MM.1S (cell line): ENCODE results near the gene NFKBIL1.

ENCODE experiments used
- DNase-seq: peaks from one replicate; pipeline ENCODE4 v3.0.0-alpha.2; 2015
- H2AFZ ChIP-seq: fragments of 300-600 bp; sonication (generic); 2 replicates; pipeline ENCODE4 v1.6.0; 2016; ENCODE audit warnings: antibody characterized with exemption, low read length
- H3F3A ChIP-seq: fragments of 300-600 bp; sonication (generic); 2 replicates; pipeline ENCODE4 v1.6.1; 2016; ENCODE audit warnings: mild to moderate bottlenecking, antibody characterized with exemption, low read length, moderate library complexity, mixed read lengths; ENCODE audit not compliant: insufficient read depth
- H3K27ac ChIP-seq: fragments of 300-600 bp; sonication (generic); 2 replicates; pipeline ENCODE4 v1.5.1; 2016; ENCODE audit warnings: mild to moderate bottlenecking, low read length
- H3K27me3 ChIP-seq: fragments of 300-600 bp; sonication (generic); replicated peaks from 2 replicates; pipeline ENCODE4 v1.6.0; 2016; ENCODE audit warnings: low read length; ENCODE audit not compliant: insufficient read depth
- H3K36me3 ChIP-seq: fragments of 300-600 bp; sonication (generic); replicated peaks from 2 replicates; pipeline ENCODE4 v1.6.1; 2016; ENCODE audit warnings: mild to moderate bottlenecking, low read length, mixed read lengths; ENCODE audit not compliant: insufficient read depth
- H3K4me1 ChIP-seq: fragments of 300-600 bp; sonication (generic); 2 replicates; pipeline ENCODE4 v1.6.1; 2016; ENCODE audit warnings: low read length, mixed read lengths
- H3K4me2 ChIP-seq: fragments of 300-600 bp; sonication (generic); 2 replicates; pipeline ENCODE4 v1.6.0; 2016; ENCODE audit warnings: low read depth, low read length
- H3K4me3 ChIP-seq: fragments of 300-600 bp; sonication (generic); 2 replicates; pipeline ENCODE4 v1.5.1; 2016; ENCODE audit warnings: low read length, mixed read lengths
- H3K79me2 ChIP-seq: fragments of 300-600 bp; sonication (generic); 2 replicates; pipeline ENCODE4 v1.6.1; 2016; ENCODE audit warnings: mixed run types, low read length, mixed read lengths
- H3K9ac ChIP-seq: fragments of 300-600 bp; sonication (generic); 2 replicates; pipeline ENCODE4 v1.6.1; 2016; ENCODE audit warnings: low read length, mixed read lengths
- H3K9me2 ChIP-seq: fragments of 300-600 bp; sonication (generic); replicated peaks from 2 replicates; pipeline ENCODE4 v1.6.1; 2016; ENCODE audit warnings: mild to moderate bottlenecking, low read length, mixed read lengths; ENCODE audit not compliant: insufficient read depth
- H3K9me3 ChIP-seq: fragments of 300-600 bp; sonication (generic); replicated peaks from 2 replicates; pipeline ENCODE4 v1.6.1; 2016; ENCODE audit warnings: mild to moderate bottlenecking, low read length, mixed read lengths; ENCODE audit not compliant: insufficient read depth
- H4K20me1 ChIP-seq: fragments of 300-600 bp; sonication (generic); 2 replicates; pipeline ENCODE4 v1.6.1; 2016; ENCODE audit warnings: mild to moderate bottlenecking, low read length, moderate library complexity, mixed read lengths; ENCODE audit not compliant: insufficient read depth
- EZH2 ChIP-seq: fragments of 300-600 bp; sonication (generic); optimal IDR thresholded peaks from 2 replicates; pipeline ENCODE3; 2017; ENCODE audit warnings: low read depth, mild to moderate bottlenecking, antibody characterized with exemption, low read length, mixed read lengths
- EZH2phosphoT487 ChIP-seq: fragments of 300-600 bp; sonication (generic); IDR thresholded peaks from 2 replicates; pipeline ENCODE4 v1.6.1; 2018; ENCODE audit warnings: antibody characterized with exemption, low read length
- TF ChIP-seq, protein P1 (sequence below): fragments of 300-600 bp; sonication (generic); IDR thresholded peaks from 2 replicates; pipeline ENCODE4 v1.5.1; 2016; ENCODE audit warnings: antibody characterized with exemption, low read length, mixed read lengths

The NFKBIL1 gene

DNA sequence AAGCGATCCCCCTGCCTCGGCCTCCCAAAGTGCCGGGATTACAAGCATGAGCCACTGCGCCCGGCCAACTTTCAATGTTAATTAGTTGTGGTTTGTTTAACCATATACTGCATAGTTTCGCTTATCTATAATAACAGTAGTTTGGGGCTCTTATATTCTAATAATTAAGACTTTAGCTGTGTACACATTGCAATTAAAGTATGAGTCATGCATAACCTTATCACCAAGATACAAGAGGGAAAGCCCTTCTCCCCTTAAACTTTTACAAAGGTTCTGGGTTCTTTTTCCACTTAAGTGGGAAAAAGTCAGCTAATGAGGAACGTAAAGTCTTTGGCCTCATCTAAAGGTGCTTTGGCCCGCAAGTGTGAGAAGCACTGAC is 21.9 kb upstream of the NFKBIL1 start:
- no peak overlapping the region for H3K27ac ChIP-seq
- H3K4me1 ChIP-seq, result no peaks in the 10 kb centered on the region
- H3K4me3 ChIP-seq, result no peak overlapping the region
- TF ChIP-seq EZH2phosphoT487, result no peak
- TF ChIP-seq, protein P1, sequence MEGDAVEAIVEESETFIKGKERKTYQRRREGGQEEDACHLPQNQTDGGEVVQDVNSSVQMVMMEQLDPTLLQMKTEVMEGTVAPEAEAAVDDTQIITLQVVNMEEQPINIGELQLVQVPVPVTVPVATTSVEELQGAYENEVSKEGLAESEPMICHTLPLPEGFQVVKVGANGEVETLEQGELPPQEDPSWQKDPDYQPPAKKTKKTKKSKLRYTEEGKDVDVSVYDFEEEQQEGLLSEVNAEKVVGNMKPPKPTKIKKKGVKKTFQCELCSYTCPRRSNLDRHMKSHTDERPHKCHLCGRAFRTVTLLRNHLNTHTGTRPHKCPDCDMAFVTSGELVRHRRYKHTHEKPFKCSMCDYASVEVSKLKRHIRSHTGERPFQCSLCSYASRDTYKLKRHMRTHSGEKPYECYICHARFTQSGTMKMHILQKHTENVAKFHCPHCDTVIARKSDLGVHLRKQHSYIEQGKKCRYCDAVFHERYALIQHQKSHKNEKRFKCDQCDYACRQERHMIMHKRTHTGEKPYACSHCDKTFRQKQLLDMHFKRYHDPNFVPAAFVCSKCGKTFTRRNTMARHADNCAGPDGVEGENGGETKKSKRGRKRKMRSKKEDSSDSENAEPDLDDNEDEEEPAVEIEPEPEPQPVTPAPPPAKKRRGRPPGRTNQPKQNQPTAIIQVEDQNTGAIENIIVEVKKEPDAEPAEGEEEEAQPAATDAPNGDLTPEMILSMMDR, result no peak
- TF ChIP-seq EZH2, result no peak
- no peak for DNase-seq
- no peaks in the 10 kb centered on the region for H3K9me2 ChIP-seq
- H3K27me3 ChIP-seq, result no peaks in the 10 kb centered on the region
- H3F3A ChIP-seq, result peaks cover 7% of the 10 kb centered on the region; the same call in 1 of the 2 replicates
- H3K4me2 ChIP-seq, result no peak overlapping the region
- H3K9ac ChIP-seq, result no peak overlapping the region
- H2AFZ ChIP-seq, result no peak overlapping the region
- no peaks in the 10 kb centered on the region for H4K20me1 ChIP-seq
- no peaks in the 10 kb centered on the region for H3K9me3 ChIP-seq
- no peaks in the 10 kb centered on the region for H3K79me2 ChIP-seq
- H3K36me3 ChIP-seq, result no peaks in the 10 kb centered on the region

DNA sequence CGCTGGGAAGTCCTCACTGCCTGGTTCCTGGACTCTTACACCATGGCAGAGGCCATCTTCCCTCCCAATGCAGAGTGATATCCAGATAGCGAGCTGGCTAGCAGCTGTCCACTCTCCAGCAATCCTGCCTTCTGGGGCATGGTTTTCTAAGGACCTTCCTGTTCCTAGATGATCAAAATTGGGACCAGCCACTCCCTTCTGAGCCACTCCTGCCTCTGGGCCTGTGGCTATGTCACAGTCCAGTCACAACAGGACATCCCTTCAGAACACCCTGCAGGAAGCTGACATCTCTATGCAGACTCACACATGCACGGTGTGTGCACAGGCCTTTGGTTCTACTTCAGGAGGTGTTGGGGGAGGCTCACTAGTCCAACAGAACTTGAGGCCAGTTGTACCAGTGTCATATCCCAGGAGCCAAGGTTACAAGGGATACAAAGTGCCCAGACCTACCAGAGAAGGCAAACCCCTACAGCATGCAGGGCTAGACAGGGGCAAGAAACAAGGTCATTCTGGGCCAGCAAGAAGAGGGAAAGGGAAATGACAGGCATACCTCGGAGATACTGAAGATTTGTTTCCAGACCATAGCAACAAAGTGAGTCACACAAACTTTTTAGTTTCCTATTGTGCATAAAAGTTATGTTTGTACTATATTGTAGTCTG is 21.3 kb upstream of the NFKBIL1 start:
- Histone ChIP-seq H3K4me3 (no peak overlapping the region), H2AFZ (no peak overlapping the region), H3K27ac (no peak overlapping the region), H4K20me1 (no peaks in the 10 kb centered on the region), H3K27me3 (no peaks in the 10 kb centered on the region), H3K9ac (no peak overlapping the region), H3K9me2 (no peaks in the 10 kb centered on the region), H3K4me1 (no peaks in the 10 kb centered on the region), H3K36me3 (no peaks in the 10 kb centered on the region; the same call in 1 of the 2 replicates), H3K79me2 (no peaks in the 10 kb centered on the region), H3K4me2 (no peak overlapping the region), H3F3A (peaks cover 11% of the 10 kb centered on the region), H3K9me3 (no peaks in the 10 kb centered on the region)
- DNase-seq, result no peak
- TF ChIP-seq EZH2 (no peak), EZH2phosphoT487 (no peak)
- TF ChIP-seq, protein P1, result no peak

DNA sequence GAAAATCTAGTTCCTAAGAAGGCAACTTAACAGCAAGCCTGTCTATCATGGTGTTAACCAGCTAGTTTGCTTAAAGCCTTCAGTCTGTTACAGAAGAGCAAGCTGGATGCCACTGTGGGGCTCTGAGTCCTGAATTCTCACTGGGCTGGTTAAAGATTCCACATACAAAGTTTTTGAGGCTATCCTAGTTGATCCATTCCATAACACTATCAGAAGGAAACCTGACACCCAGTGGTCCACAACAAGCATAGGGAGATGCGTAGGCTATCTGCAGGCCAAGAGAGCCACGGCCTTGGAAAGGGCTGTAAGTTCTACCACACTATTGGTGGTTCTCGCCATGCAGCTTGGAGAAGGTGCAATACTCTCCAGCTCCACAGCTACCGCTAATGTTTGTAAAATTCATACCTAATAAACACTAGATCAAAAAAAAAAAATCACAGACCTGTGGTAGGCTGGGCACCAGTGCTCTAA is 19.1 kb upstream of the NFKBIL1 start:
- Histone ChIP-seq H3K4me1 (no peaks in the 10 kb centered on the region), H3K4me2 (no peak overlapping the region), H3F3A (peaks cover 18% of the 10 kb centered on the region), H2AFZ (no peak overlapping the region), H3K9ac (no peak overlapping the region), H3K27ac (no peak overlapping the region), H3K9me2 (no peaks in the 10 kb centered on the region), H4K20me1 (no peaks in the 10 kb centered on the region), H3K4me3 (no peak overlapping the region), H3K27me3 (no peaks in the 10 kb centered on the region), H3K79me2 (no peaks in the 10 kb centered on the region), H3K9me3 (no peaks in the 10 kb centered on the region), H3K36me3 (no peaks in the 10 kb centered on the region; the same call in 1 of the 2 replicates)
- DNase-seq, result no peak
- TF ChIP-seq EZH2phosphoT487 (no peak), EZH2 (no peak)
- TF ChIP-seq, protein P1, result no peak
